HG03520 (cell line): ENCODE measurements around the gene TPPP.
"Not testable (repeated sequence)": the region's sequence is repeated elsewhere in the genome, so short reads cannot be mapped to it uniquely, and the experiment has no call there.

Experiments
- ATAC-seq: cut with Tn5 transposase; IDR thresholded peaks from one replicate; pipeline ENCODE4 v1.9.1; 2021; ENCODE audit warnings: mild to moderate bottlenecking, moderate library complexity; ENCODE audit not compliant: unreplicated experiment

TPPP gene

GRCh38 chr5:695475-695874 is 2.3 kb upstream of the TPPP start:
- not testable (repeated sequence) for ATAC-seq

- not testable (repeated sequence) for ATAC-seq
These were observed 885 bp upstream of the TPPP start for GRCh38 chr5:694042-694431.

DNA sequence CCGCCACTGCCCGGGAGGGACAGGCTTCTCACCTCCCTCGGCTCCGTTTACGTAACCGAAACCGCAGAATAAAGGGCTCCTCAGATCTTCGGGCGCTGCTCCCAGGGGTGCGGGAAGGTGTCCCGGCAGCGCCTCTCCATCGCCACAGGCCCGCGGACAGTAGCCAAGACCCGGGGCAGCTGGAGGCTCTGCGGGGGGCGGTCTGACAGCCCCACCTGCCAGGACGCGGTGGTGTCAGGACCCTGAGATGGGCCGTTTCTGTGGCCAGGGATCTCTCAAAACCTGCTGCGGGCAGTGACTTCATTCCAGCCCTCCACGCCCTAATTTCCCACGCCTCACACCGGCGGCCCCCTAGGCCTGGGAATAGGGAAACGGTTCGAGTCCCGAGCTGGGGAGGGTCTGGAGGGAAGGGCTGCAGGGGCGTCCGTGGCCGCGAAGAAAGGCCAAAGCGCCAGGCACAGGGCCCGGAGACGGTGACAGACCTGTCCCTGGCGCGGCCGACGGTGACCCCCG is 567 bp downstream of the TPPP start:
- peak; percentile 15 for ATAC-seq

GRCh38 chr5:691817-692528 is 1.2 kb downstream of the TPPP start:
- ATAC-seq, result no peak

- ATAC-seq, result not testable (repeated sequence)
These were observed 2.1 kb downstream of the TPPP start for GRCh38 chr5:691049-691448.

DNA sequence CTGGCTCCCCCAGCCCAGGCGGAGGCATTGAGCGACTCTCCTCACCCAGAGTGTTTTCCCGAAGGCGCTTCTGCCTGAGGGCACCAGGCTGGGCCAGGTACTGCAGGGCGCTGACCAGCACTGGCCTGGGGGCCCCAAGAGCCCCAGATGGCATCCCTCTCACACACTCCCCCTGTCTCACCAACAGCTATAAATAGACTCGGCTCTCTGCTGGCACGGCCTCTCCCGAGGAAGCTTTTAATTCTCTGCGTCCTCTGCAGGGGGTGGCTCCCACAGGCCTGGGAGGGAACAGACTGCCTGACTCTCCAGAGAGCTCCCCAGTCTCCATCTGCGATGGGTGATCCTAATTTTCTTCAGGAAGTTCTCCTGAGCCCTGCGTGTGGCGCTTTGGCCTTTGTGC is 2.9 kb downstream of the TPPP start:
- not testable (repeated sequence) for ATAC-seq

GRCh38 chr5:688348-689010 is 4.7 kb downstream of the TPPP start:
- not testable (repeated sequence) for ATAC-seq

DNA sequence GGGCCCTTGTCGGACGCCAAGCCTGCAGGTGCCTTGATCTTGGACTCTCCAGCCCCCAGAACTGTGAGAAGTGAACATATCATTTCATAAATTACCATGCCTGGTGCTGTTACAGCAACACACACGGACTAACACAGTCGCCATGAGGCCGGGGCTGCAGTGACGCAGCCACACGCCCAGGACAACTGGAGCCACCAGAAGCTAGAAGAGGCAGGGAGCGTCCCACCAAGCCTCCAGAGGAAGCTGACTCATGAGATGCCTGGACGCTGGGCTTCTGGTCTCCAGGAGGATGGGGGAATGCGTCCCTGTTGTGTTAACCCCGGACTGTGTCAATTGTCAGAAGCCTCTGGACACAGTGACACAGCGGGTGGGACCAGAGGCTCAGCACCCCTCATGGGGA is 6.2 kb downstream of the TPPP start:
- not testable (repeated sequence) for ATAC-seq

GRCh38 chr5:686172-686523 is 7.0 kb downstream of the TPPP start:
- not testable (repeated sequence) for ATAC-seq

- ATAC-seq, result no peak
These were observed 7.6 kb downstream of the TPPP start for GRCh38 chr5:685262-686171.

DNA sequence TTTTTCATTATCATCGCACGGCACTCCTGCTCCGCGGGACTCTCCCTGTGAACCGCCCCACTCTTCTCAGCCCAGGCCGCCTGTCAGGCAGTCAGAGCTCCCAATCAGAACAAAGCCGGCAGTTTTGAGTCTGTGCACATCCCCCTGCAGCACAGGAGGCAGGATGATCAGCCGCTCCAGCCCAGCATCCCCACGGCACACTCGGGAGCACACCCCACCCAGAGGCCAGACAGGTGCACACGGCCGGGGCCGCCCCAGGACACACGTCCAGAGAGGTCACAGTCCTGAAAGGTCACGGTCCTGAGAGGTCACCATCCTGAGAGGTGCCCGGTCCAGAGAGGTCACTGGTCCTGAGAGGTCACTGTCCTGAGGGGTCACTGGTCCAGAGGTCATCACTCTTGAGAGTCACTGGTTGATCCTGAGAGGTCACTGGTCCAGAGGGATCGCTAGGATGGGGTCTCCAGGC is 8.4 kb downstream of the TPPP start:
- ATAC-seq, result no peak

GRCh38 chr5:683551-684481 is 9.3 kb downstream of the TPPP start:
- ATAC-seq, result no peak

GRCh38 chr5:682651-683358 is 10.3 kb downstream of the TPPP start:
- ATAC-seq, result not testable (repeated sequence)

DNA sequence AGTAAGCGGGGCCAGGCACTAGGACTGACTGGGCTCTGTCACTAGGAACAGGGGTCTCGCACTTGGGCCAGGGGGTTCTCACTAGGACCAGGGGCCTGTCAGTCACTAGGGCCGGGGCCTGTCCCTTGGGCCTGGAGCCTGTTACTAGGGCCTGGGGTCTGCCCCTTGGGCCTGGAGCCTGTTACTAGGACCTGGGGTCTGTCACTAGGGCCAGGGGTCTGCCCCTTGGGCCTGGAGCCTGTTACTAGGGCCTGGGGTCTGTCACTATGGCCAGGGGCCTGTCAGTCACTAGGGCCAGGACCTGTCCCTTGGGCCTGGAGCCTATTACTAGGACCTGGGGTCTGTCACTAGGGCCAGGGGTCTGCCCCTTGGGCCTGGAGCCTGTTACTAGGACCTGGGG is 10.9 kb downstream of the TPPP start:
- ATAC-seq, result not testable (repeated sequence)

DNA sequence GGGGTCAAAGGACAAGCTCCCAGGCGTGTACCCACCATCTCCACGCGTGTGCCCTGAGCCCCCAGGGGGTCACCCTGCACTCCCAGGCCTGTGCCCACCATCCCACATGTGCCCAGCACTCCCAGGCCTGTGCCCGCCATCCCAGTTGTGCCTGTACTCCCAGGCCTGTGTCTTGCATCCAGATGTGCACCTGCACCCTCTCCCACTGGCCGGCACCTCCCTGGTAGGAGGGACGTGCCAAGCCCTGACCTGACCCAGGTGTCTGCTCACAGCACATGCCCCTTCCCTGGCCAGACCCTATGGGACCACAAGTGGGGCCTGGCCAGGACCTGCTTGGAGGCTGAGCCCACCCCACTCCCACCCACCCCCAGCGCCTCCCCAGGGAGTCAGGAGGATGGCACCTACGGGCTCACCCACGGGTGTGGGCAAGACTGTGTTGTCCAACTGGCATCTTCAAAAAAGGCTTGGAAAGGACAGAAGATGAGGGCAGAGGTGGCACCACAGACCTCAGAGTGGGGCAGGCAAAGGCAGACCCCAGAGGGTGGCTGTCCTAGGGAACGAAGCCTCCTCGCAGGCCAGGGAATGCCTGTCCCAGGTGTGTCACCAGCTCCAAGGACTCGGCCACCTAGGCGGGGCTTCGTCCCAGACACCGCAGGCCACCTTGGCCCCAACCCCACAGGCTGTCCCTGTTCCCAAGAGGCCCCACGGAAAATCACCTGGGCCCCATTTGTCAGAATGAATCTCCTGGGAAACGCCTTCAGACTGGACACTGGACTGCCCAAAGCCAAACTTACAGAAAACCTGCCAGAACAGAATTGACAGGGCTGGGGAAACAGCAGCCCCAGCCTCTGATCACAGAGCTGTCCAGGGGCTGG is 11.6 kb downstream of the TPPP start:
- ATAC-seq, result not testable (repeated sequence)

GRCh38 chr5:680836-681235 is 12.3 kb downstream of the TPPP start:
- ATAC-seq, result not testable (repeated sequence)

- not testable (repeated sequence) for ATAC-seq
These were observed 12.9 kb downstream of the TPPP start for GRCh38 chr5:680118-680795.
